ENCODE results near the gene MSANTD7. TPM values are rescaled to one million over a fixed set of nuclear protein-coding genes. Genes with fewer than 3 reads are reported as not detected.

The MSANTD7 gene
- total RNA-seq, 1 donor from 2014 or later, result 17.3 TPM

- peak; percentile 8 for DNase-seq
These were observed 42.1 kb downstream of the MSANTD7 start for GRCh38 chr10:14880229-14880628.

GRCh38 chr10:14884082-14884481 is 46.0 kb downstream of the MSANTD7 start:
- no peak for DNase-seq

Other genes with a start within 250 kb of the MSANTD7 start
- gene FAM107B, start 63.4 kb upstream of the MSANTD7 start, total RNA-seq, result 36.6 TPM
- 4.8 TPM for gene CDNF, start 269 bp upstream of the MSANTD7 start, total RNA-seq
- 12.5 TPM for gene HSPA14, start within 50 bp of the MSANTD7 start, total RNA-seq
- 16.6 TPM for gene SUV39H2, start 40.6 kb downstream of the MSANTD7 start, total RNA-seq
- 7.4 TPM for gene DCLRE1C, start 115.8 kb downstream of the MSANTD7 start, total RNA-seq
- not detected for gene MEIG1, start 121.1 kb downstream of the MSANTD7 start, total RNA-seq
- not detected for gene OLAH, start 205.6 kb downstream of the MSANTD7 start, total RNA-seq

All from tongue (tissue), 2 donors.